Caki2 (cell line): ENCODE data around the gene MAGEE2. TPM values are rescaled to one million over a fixed set of nuclear protein-coding genes. Genes with fewer than 3 reads are reported as not detected.
"Not testable (repeated sequence)": the region's sequence is repeated elsewhere in the genome, so short reads cannot be mapped to it uniquely, and the experiment has no call there.

Experiments used
- DNase-seq: peaks from one replicate; pipeline ENCODE4 v3.0.0-alpha.2; 2015; ENCODE audit warnings: low read depth
- in situ Hi-C: cut with HindIII; loops from 2 replicates; pipeline ENCODE4 v1.10.0; 2016; ENCODE audit warnings: low sequenced_read_pairs, low pct_unique_long_range_greater_than_20kb, mixed read lengths
- total RNA-seq: library from RNA; depleted of rRNA; stranded (reverse); fragments of >200 nt; shearing (Covaris generic); gene quantifications from 2 replicates; pipeline ENCODE4 v1.2.3, GENCODE V29; 2014; ENCODE audit warnings: low replicate concordance; rRNA removed

The MAGEE2 gene
- not detected in 2 replicates for total RNA-seq

GRCh38 chrX:75784680-75785491, at the start of gene MAGEE2:
TSS of gene MAGEE2 (minus strand) at chrX:75785254. CDS start at chrX:75785051, 203 bp downstream.
- in situ Hi-C loops = no loop called here
- DNase-seq = no peak

- no peak for DNase-seq
- in situ Hi-C loops = no loop called here
Measured at GRCh38 chrX:75786290-75786689, 1.2 kb upstream of the MAGEE2 start.

- DNase-seq = no peak
- in situ Hi-C loops = no loop called here
Measured at GRCh38 chrX:75781611-75782010, 3.4 kb downstream of the MAGEE2 start.

- in situ Hi-C loops = not testable (repeated sequence)
Measured at GRCh38 chrX:75768063-75768462, 17.0 kb downstream of the MAGEE2 start.

DNA sequence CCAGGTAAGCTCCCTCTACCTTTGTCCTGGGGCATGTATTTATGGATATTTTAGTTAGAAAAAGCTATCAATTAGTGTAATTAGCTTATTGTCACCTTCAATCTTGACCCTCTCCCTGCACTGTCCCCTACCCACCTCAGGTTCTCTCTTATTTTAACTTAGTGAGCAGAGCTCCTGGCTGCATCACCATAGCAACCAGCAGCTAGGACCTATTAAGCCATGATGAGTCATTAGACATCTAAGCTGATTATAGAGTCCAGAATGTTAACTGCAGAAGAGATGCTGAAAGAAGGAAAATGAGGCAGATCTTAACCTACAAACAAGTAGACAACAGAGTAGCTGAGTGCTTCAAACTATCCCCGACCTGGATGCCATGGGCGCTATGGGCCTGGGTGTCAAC, 36.6 kb downstream of the MAGEE2 start:
- in situ Hi-C loops = no loop called here
- DNase-seq = no peak

More at GRCh38 chrX:75768063-75768462, 17.0 kb downstream of the MAGEE2 start:
- not testable (repeated sequence) for DNase-seq

GRCh38 chrX:75746891-75747639, 38.0 kb downstream of the MAGEE2 start:
- peak; percentile 21 for DNase-seq
- in situ Hi-C loops = no loop called here
